ENCODE results near the gene TFDP1. TPM values are rescaled to one million over a fixed set of nuclear protein-coding genes. Genes with fewer than 3 reads are reported as not detected.

The TFDP1 gene
- total RNA-seq, 3 donors from 2014 or later (not counting 1 experiment from before 2014, with no cell fraction given), result 26.3 to 44.3 (median 29.2) TPM

DNA sequence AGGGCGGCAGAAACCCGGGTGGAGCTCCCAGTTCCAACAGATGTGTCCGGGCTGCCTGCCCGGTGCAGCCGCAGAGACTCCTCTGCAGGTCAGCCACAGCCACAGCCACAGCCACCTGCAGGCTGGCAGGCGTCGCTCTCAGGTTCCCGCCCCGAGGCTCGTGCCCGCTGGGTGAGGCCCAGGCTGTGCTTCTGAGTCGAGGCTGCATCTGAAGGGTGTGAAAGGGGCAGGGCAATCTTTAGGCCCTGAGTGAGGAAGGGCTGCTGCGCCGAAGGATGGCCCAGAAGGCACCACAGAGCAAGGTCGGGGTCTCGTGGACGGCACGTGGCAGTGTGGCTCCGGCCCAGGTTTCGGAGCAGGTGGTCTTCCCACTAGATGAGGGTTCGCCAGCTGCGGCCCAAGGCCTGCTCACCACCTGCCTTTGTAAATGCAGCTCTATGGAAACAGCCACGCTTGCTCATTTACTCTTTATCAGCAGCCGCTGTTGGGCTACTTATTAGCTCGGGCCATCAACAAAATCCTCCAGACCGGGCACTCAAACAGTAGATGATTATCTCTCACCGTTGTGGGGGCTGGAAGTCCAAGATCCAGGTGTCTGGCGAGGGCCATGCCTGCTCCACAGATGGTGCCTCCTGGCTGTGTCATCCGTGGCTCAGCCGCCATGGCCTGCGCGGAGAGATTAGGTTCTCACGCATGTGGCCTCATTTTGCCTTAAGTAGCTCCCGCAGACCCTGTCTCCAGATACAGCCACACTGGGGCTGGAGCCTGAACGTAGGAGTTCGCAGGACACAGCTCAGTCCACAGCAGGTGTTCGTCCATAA, 40.3 kb upstream of the TFDP1 start:
- TF ChIP-seq, protein P1, sequence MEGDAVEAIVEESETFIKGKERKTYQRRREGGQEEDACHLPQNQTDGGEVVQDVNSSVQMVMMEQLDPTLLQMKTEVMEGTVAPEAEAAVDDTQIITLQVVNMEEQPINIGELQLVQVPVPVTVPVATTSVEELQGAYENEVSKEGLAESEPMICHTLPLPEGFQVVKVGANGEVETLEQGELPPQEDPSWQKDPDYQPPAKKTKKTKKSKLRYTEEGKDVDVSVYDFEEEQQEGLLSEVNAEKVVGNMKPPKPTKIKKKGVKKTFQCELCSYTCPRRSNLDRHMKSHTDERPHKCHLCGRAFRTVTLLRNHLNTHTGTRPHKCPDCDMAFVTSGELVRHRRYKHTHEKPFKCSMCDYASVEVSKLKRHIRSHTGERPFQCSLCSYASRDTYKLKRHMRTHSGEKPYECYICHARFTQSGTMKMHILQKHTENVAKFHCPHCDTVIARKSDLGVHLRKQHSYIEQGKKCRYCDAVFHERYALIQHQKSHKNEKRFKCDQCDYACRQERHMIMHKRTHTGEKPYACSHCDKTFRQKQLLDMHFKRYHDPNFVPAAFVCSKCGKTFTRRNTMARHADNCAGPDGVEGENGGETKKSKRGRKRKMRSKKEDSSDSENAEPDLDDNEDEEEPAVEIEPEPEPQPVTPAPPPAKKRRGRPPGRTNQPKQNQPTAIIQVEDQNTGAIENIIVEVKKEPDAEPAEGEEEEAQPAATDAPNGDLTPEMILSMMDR (IDR thresholded peaks at IDR 0.05), result no peak
- H3K36me3 Mint-ChIP-seq, result no peaks in the 10 kb centered on the region

DNA sequence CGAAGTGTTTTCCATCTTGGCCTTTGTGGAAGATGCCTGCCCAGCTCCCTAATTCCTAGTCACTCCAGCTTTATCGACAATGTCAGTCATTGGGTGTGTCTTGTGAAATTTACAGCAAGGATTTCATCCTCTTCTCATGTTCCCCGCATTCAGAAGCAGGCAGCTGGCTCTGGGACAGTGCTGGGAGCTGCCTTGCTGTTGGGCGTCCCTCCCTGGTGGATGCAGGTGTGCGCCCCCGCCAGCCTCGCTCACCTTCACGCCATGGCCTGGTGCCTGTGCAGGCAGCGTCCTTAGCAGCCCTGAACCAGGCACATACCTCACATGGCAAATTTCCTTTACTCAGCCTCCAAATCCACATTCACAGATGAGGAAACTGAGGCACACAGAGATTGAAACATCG, 39.7 kb upstream of the TFDP1 start:
- ATAC-seq (no peak), DNase-seq (no peak)
- H3K27ac ChIP-seq (ENCODE audit: low read length), result no peak overlapping the region
- Mint-ChIP-seq H3K36me3 (no peaks in the 10 kb centered on the region), H3K4me3 (no peak overlapping the region), H3K27me3 (ENCODE audit: low read depth in 2 of 2) (no peaks in the 10 kb centered on the region), H3K9me3 (peaks cover 0 to 3% of the 10 kb centered on the region in 2 donors), H3K27ac (no peak overlapping the region), H3K4me1 (peaks cover 7 to 20% of the 10 kb centered on the region in 2 donors)
- H3K27me3 ChIP-seq (ENCODE audit: control insufficient read depth, insufficient read depth, low read length), result no peaks in the 10 kb centered on the region
- no peaks in the 10 kb centered on the region for H3K4me1 ChIP-seq (ENCODE audit: control insufficient read depth, insufficient read depth, low read length)
- H3K36me3 ChIP-seq (ENCODE audit: control insufficient read depth, insufficient read depth, low read length), result peaks cover 14% of the 10 kb centered on the region
- intact Hi-C loops (cut with micrococcal nuclease), result no loop called here
- WGBS (ENCODE audit: insufficient coverage), result 96% methylated on average over 10 of the region's 10 CpGs
- TF ChIP-seq, protein P1 (IDR thresholded peaks at IDR 0.05), result no peak
- no peak overlapping the region for H3K4me3 ChIP-seq (ENCODE audit: low read length)
- peaks cover 4% of the 10 kb centered on the region for H3K9me3 ChIP-seq (ENCODE audit: control insufficient read depth, insufficient read depth, low read length)

More for the DNA sequence above, 40.3 kb upstream of the TFDP1 start:
- H3K27me3 ChIP-seq (ENCODE audit: control insufficient read depth, insufficient read depth, low read length), result no peaks in the 10 kb centered on the region
- H3K4me1 ChIP-seq (ENCODE audit: control insufficient read depth, insufficient read depth, low read length), result no peaks in the 10 kb centered on the region
- Mint-ChIP-seq H3K27me3 (ENCODE audit: low read depth in 2 of 2) (no peaks in the 10 kb centered on the region), H3K4me1 (peaks cover 7 to 20% of the 10 kb centered on the region in 2 donors), H3K27ac (no peak overlapping the region), H3K4me3 (no peak overlapping the region), H3K9me3 (peaks cover 0 to 3% of the 10 kb centered on the region in 2 donors)
- ATAC-seq (no peak), DNase-seq (no peak)
- H3K4me3 ChIP-seq (ENCODE audit: low read length), result no peak overlapping the region
- no peak overlapping the region for H3K27ac ChIP-seq (ENCODE audit: low read length)
- H3K9me3 ChIP-seq (ENCODE audit: control insufficient read depth, insufficient read depth, low read length), result peaks cover 4% of the 10 kb centered on the region
- peaks cover 13% of the 10 kb centered on the region for H3K36me3 ChIP-seq (ENCODE audit: control insufficient read depth, insufficient read depth, low read length)
- intact Hi-C loops (cut with micrococcal nuclease), result no loop called here
- 91% methylated on average over 37 of the region's 37 CpGs for WGBS (ENCODE audit: insufficient coverage)

DNA sequence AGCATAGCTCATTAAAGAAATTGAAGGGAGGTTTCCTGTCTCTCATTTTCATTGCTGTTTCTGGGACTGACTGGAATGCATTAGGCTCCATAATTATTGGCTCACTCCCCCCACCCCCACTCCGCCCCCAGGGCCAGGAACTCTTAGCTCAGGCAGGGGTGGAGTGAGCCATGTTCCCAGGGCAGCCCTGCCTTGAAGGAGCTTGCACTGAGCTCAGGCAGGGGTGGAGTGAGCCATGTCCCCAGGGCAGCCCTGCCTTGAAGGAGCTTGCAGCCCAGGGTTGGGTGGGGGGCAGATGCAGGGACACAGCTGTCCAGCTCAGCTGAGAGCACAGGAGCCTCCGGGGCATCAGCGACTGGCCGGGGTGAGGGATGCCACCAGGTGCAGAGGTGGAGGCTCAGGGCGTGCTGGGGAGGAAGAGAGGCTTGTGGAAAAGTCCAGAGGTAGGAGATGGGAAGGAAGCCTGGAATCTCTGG, 39.1 kb upstream of the TFDP1 start:
- Mint-ChIP-seq H3K9me3 (peaks cover 0 to 3% of the 10 kb centered on the region in 2 donors), H3K27me3 (ENCODE audit: low read depth in 2 of 2) (no peaks in the 10 kb centered on the region), H3K36me3 (no peaks in the 10 kb centered on the region), H3K4me1 (peaks cover 7 to 20% of the 10 kb centered on the region in 2 donors), H3K4me3 (no peak overlapping the region), H3K27ac (no peak overlapping the region)
- DNase-seq (no peak), ATAC-seq (no peak)
- intact Hi-C loops (cut with micrococcal nuclease), result no loop called here
- peaks cover 18% of the 10 kb centered on the region for H3K36me3 ChIP-seq (ENCODE audit: control insufficient read depth, insufficient read depth, low read length)
- H3K9me3 ChIP-seq (ENCODE audit: control insufficient read depth, insufficient read depth, low read length), result peaks cover 4% of the 10 kb centered on the region
- H3K4me3 ChIP-seq (ENCODE audit: low read length), result no peak overlapping the region
- no peak overlapping the region for H3K27ac ChIP-seq (ENCODE audit: low read length)
- 97% methylated on average over 5 of the region's 5 CpGs for WGBS (ENCODE audit: insufficient coverage)
- TF ChIP-seq, protein P1 (IDR thresholded peaks at IDR 0.05), result no peak
- no peaks in the 10 kb centered on the region for H3K4me1 ChIP-seq (ENCODE audit: control insufficient read depth, insufficient read depth, low read length)
- H3K27me3 ChIP-seq (ENCODE audit: control insufficient read depth, insufficient read depth, low read length), result no peaks in the 10 kb centered on the region
